GM12872 (cell line): ENCODE data around the gene DEFB115.

ENCODE experiments used
- TF ChIP-seq, protein P1 (sequence below): IDR thresholded peaks from 3 replicates; pipeline ENCODE4 v1.5.1; 2011; ENCODE audit warnings: low read depth, mild to moderate bottlenecking, low read length, moderate library complexity; ENCODE audit not compliant: insufficient read depth

Gene DEFB115

GRCh38 chr20:31257364-31257763, at the start of gene DEFB115:
TSS of gene DEFB115 (plus strand) at chr20:31257664. CDS start at chr20:31257664, 0 bp downstream.
- TF ChIP-seq, protein P1, sequence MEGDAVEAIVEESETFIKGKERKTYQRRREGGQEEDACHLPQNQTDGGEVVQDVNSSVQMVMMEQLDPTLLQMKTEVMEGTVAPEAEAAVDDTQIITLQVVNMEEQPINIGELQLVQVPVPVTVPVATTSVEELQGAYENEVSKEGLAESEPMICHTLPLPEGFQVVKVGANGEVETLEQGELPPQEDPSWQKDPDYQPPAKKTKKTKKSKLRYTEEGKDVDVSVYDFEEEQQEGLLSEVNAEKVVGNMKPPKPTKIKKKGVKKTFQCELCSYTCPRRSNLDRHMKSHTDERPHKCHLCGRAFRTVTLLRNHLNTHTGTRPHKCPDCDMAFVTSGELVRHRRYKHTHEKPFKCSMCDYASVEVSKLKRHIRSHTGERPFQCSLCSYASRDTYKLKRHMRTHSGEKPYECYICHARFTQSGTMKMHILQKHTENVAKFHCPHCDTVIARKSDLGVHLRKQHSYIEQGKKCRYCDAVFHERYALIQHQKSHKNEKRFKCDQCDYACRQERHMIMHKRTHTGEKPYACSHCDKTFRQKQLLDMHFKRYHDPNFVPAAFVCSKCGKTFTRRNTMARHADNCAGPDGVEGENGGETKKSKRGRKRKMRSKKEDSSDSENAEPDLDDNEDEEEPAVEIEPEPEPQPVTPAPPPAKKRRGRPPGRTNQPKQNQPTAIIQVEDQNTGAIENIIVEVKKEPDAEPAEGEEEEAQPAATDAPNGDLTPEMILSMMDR, result no peak

GRCh38 chr20:31236953-31237352, 20.5 kb upstream of the DEFB115 start:
- TF ChIP-seq, protein P1, result no peak

- TF ChIP-seq, protein P1, result no peak
Observed at GRCh38 chr20:31237763-31238162, 19.7 kb upstream of the DEFB115 start.

GRCh38 chr20:31239139-31239538, 18.3 kb upstream of the DEFB115 start:
- TF ChIP-seq, protein P1, result no peak

DNA sequence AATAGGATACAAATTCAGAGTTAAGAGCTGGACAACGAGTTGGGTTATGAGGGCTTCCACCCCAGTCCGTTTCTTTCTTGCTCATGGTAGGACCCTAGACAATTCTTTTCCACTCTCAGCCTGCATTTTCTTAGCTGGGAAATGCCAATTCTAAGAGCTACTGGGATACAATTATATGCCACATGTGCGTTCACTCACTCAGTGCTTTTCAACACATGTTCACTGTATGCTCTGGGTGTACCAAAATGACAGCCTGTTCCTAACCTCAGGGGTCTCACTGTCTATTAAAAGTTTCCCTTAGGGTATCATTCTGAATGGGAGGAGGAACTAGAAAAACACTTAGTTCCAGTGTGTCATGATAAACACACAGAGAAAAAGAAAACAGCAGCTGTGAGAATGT, 505 bp upstream of the DEFB115 start:
- TF ChIP-seq, protein P1, result no peak

GRCh38 chr20:31260326-31260932, 3.0 kb downstream of the DEFB115 start:
- TF ChIP-seq, protein P1, result peak; percentile 68

DNA sequence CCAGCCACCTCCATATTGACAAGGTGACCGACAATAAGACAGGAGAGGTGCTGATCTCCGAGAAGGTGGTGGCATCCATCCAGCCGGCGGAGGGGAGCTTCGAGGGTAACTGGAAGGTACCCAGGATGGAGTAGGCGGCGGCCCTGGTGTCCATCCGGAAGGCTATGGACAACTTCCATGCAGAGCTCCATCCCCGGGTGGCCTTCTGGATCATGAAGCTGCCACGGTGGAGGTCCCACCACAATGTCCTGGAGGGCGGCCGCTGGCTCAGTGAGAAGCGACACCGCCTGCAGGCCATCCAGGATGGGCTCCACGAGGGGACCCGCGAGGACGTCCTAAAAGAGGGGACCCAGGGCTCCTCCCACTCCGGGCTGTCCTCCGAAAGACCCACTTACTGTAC, 17.0 kb downstream of the DEFB115 start:
- TF ChIP-seq, protein P1, result no peak

GRCh38 chr20:31278178-31278577, 20.7 kb downstream of the DEFB115 start:
- TF ChIP-seq, protein P1, result no peak
